Cardiac muscle cell (in vitro differentiated cells and primary cell): Measurements from ENCODE around the gene ZNF683. TPM values are rescaled to one million over a fixed set of nuclear protein-coding genes. Genes with fewer than 3 reads are reported as not detected.

Source experiments
- DNase-seq, 2 donors: peaks; one replicate each; pipeline versions ENCODE4 v3.0.0 to v3.0.0-alpha.2; 2010 to 2017; ENCODE audit warnings: low read depth in 1 of 2, low spot score in 1 of 2
- H3K27ac ChIP-seq: fragments of 200-600 bp; sonication (generic); 2 replicates; pipeline ENCODE4 v1.5.1; 2016
- H3K27me3 ChIP-seq: fragments of 200-600 bp; sonication (generic); 2 replicates; pipeline ENCODE4 v1.6.0; 2016; ENCODE audit warnings: control low read depth
- H3K36me3 ChIP-seq: fragments of 200-600 bp; sonication (generic); 2 replicates; pipeline ENCODE4 v1.5.1; 2016; ENCODE audit warnings: control low read depth
- H3K4me1 ChIP-seq: fragments of 200-600 bp; sonication (generic); 2 replicates; pipeline ENCODE4 v1.8.1; 2017; ENCODE audit warnings: low read depth, mild to moderate bottlenecking, mixed run types
- H3K4me3 ChIP-seq: fragments of 200-600 bp; sonication (generic); 2 replicates; pipeline ENCODE4 v1.5.1; 2016; ENCODE audit warnings: mild to moderate bottlenecking
- H3K9me3 ChIP-seq: fragments of 200-600 bp; sonication (generic); 2 replicates; pipeline ENCODE4 v1.5.1; 2017; ENCODE audit warnings: low read depth, mild to moderate bottlenecking, control low read depth
- CTCF ChIP-seq: IDR thresholded peaks from 2 replicates; pipeline ENCODE4 v1.5.1; 2012; ENCODE audit warnings: low read depth, mild to moderate bottlenecking, low read length
- polyA plus RNA-seq: library from polyadenylated mRNA; unstranded; fragments of >200 nt; fragmentation: Nextera tagmentation; extraction: Ambion mirVana; gene quantifications from 2 replicates; pipeline ENCODE4 v1.2.1, GENCODE V29; 2016
- total RNA-seq: library from RNA; depleted of rRNA; stranded (reverse); fragments of >200 nt; gene quantifications from 2 replicates; pipeline ENCODE4 v1.2.3, GENCODE V29; 2016

Gene ZNF683
- total and polyA plus RNA-seq, 2 experiments from 2014 or later, result not detected

- H3K27ac ChIP-seq, result no peak overlapping the region
- no peaks in the 10 kb centered on the region for H3K9me3 ChIP-seq
- no peaks in the 10 kb centered on the region for H3K27me3 ChIP-seq
- H3K4me3 ChIP-seq, result no peak overlapping the region
- no peak for TF ChIP-seq CTCF
- DNase-seq, result no peak
- no peaks in the 10 kb centered on the region for H3K4me1 ChIP-seq
- no peaks in the 10 kb centered on the region for H3K36me3 ChIP-seq
These were observed 58.0 kb downstream of the ZNF683 start for GRCh38 chr1:26314501-26314900.

Other genes with a start within 250 kb of the ZNF683 start
- 4.7 and 6.8 TPM in 2 replicates for gene FAM110D, start 213.7 kb downstream of the ZNF683 start, total RNA-seq
- 8.1 and 10.9 TPM in 2 replicates for gene FAM110D, start 213.7 kb downstream of the ZNF683 start, polyA plus RNA-seq
- gene C1orf232, start 203.8 kb downstream of the ZNF683 start, total RNA-seq, result not detected in 2 replicates
- not detected in 2 replicates for gene C1orf232, start 203.8 kb downstream of the ZNF683 start, polyA plus RNA-seq
- gene ZNF593, start 202.8 kb downstream of the ZNF683 start, total RNA-seq, result 34.5 and 47.8 TPM in 2 replicates
- gene ZNF593, start 202.8 kb downstream of the ZNF683 start, polyA plus RNA-seq, result 43.6 and 58.0 TPM in 2 replicates
- not detected in 2 replicates for gene ZNF593OS, start 200.9 kb downstream of the ZNF683 start, total RNA-seq
- 2.9 and 3.4 TPM in 2 replicates for gene ZNF593OS, start 200.9 kb downstream of the ZNF683 start, polyA plus RNA-seq
- 8.4 and 9.7 TPM in 2 replicates for gene CNKSR1, start 195.3 kb downstream of the ZNF683 start, total RNA-seq
- gene CNKSR1, start 195.3 kb downstream of the ZNF683 start, polyA plus RNA-seq, result 7.5 and 7.6 TPM in 2 replicates
- 0.42 TPM in 1 of 2 replicates, not detected in the other for gene CATSPER4, start 182.1 kb downstream of the ZNF683 start, total RNA-seq
- 0.50 TPM in 1 of 2 replicates, not detected in the other for gene CATSPER4, start 182.1 kb downstream of the ZNF683 start, polyA plus RNA-seq
- gene CEP85, start 138.6 kb downstream of the ZNF683 start, total RNA-seq, result 32.7 and 33.2 TPM in 2 replicates
- 22.9 and 28.8 TPM in 2 replicates for gene CEP85, start 138.6 kb downstream of the ZNF683 start, polyA plus RNA-seq
- 23.0 and 32.9 TPM in 2 replicates for gene SH3BGRL3, start 92.7 kb downstream of the ZNF683 start, total RNA-seq
- gene SH3BGRL3, start 92.7 kb downstream of the ZNF683 start, polyA plus RNA-seq, result 93.4 and 119 TPM in 2 replicates
- gene UBXN11, start 66.1 kb downstream of the ZNF683 start, total RNA-seq, result 13.8 and 21.1 TPM in 2 replicates
- 40.1 and 41.3 TPM in 2 replicates for gene UBXN11, start 66.1 kb downstream of the ZNF683 start, polyA plus RNA-seq
- gene CD52, start 54.8 kb downstream of the ZNF683 start, total RNA-seq, result not detected in 2 replicates
- gene CD52, start 54.8 kb downstream of the ZNF683 start, polyA plus RNA-seq, result 2.0 and 3.3 TPM in 2 replicates
- gene CRYBG2, start 18.6 kb downstream of the ZNF683 start, total RNA-seq, result 0.06 TPM in 1 of 2 replicates, not detected in the other
- gene CRYBG2, start 18.6 kb downstream of the ZNF683 start, polyA plus RNA-seq, result 0.89 and 1.7 TPM in 2 replicates
- gene LIN28A, start 38.1 kb upstream of the ZNF683 start, total RNA-seq, result 7.2 and 16.6 TPM in 2 replicates
- gene LIN28A, start 38.1 kb upstream of the ZNF683 start, polyA plus RNA-seq, result 3.4 and 5.6 TPM in 2 replicates
- 48.7 and 51.1 TPM in 2 replicates for gene DHDDS, start 59.6 kb upstream of the ZNF683 start, total RNA-seq
- 41.7 and 46.8 TPM in 2 replicates for gene DHDDS, start 59.6 kb upstream of the ZNF683 start, polyA plus RNA-seq
- 417 and 533 TPM in 2 replicates for gene HMGN2, start 99.7 kb upstream of the ZNF683 start, total RNA-seq
- 792 and 1,191 TPM in 2 replicates for gene HMGN2, start 99.7 kb upstream of the ZNF683 start, polyA plus RNA-seq
- 32.4 and 46.2 TPM in 2 replicates for gene RPS6KA1, start 157.0 kb upstream of the ZNF683 start, total RNA-seq
- gene RPS6KA1, start 157.0 kb upstream of the ZNF683 start, polyA plus RNA-seq, result 22.6 and 26.9 TPM in 2 replicates